Measurements from ENCODE around the gene OR9K2.

GRCh38 chr12:55173456-55173855 lies 47.2 kb downstream of the OR9K2 start:
- TF ChIP-seq CTCF (IDR thresholded peaks at IDR 0.05) (no peak), POLR2A (IDR thresholded peaks at IDR 0.05) (no peak)

All from vagina (tissue), 2 donors.